ENCODE measurements around the gene RNF5. TPM values are rescaled to one million over a fixed set of nuclear protein-coding genes. Genes with fewer than 3 reads are reported as not detected.

Gene RNF5
- polyA plus RNA-seq, 1 of the 3 experiments (the other 2 are of a cell fraction), result 110 TPM

DNA sequence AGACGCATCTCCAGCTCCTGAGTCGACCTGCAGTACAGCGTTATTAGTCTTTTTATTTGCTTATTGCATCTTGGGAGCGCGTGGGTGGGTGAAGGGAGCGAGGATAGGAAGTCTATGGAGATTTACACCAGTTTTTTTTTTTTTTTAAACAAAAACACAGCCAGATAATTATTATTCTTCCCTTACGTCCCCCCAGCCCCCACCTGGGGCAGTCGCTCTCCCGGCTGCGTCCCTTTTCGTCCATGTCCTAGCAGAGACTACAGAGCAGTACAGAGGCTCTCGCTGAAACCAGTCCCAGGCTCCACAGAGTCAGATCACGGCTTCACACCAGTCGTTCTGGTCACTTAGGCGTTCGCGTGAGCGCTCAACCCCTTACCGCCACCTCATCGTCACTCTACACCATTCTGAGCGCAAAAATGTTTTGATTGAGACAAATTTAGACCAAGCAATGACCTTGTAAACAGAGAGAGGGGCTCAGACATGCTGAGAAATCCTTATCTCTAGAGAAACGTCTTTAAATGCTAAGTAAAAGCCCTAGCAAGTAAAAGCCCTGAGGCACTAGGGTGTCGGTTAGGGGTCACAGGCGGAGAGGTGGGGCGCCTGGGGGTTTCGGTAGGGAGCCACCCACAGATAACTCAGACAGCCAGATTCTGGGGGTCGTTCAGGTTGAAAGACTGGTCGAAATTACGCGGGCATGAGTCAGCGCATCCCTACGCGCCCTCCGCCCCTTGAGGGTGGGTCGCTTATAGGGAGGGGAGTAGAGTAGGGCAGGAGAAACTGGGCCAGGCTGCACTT lies 25.2 kb upstream of the RNF5 start:
- Histone ChIP-seq H3K27ac (ENCODE audit: low read depth in 2 of 2, low read length in 1 of 2) (peak overlapping the region; percentile 86 to 95), H3K9me3 (no peaks in the 10 kb centered on the region), H3K36me3 (replicated peaks in 1 of 2; ENCODE audit: control insufficient read depth in 1 of 2, insufficient read depth in 2 of 2, low read length in 1 of 2) (peaks cover 5 to 13% of the 10 kb centered on the region in 2 experiments), H3K4me2 (peak overlapping the region; percentile 94), H2AFZ (ENCODE audit: low read depth) (peak overlapping the region; percentile 87), H4K20me1 (ENCODE audit: insufficient read depth) (no peaks in the 10 kb centered on the region), H3K4me3 (ENCODE audit: low read depth in 2 of 2, low read length in 1 of 2) (peak overlapping the region; percentile 75 to 81), H3K4me1 (ENCODE audit: control insufficient read depth in 1 of 2, insufficient read depth in 2 of 2, low read depth in 1 of 2, low read length in 1 of 2) (peaks cover 13 to 31% of the 10 kb centered on the region in 2 experiments; a peak in 3 of 4 replicates), H3K79me2 (ENCODE audit: insufficient read depth) (peaks cover 19% of the 10 kb centered on the region), H3F3A (replicated peaks; ENCODE audit: insufficient read depth) (peaks cover 4% of the 10 kb centered on the region), H3K9me2 (no peaks in the 10 kb centered on the region), H3K27me3 (ENCODE audit: insufficient read depth) (no peaks in the 10 kb centered on the region), H3K9ac (peak overlapping the region; percentile 84)
- WGBS (ENCODE audit: low lambda C conversion rate), result 33% methylated on average over 35 of the region's 35 CpGs
- CTCF ChIA-PET, result interaction anchor here (0.7 to 1.0 kb wide), 3 partner anchors 13 to 111 kb away, joined by 3 to 4 read pairs (median 4); no protein-coding TSS in a partner anchor
- POLR2A ChIA-PET, result interaction anchor here (0.6 kb wide), 1 partner anchor 23 kb away, joined by 3 read pairs; the partner anchor contains the start of gene FKBPL
- TF ChIP-seq POLR2AphosphoS5 (IDR thresholded peaks at IDR 0.05; ENCODE audit: low read depth, low read length) (no peak), RFX5 (IDR thresholded peaks at IDR 0.05; ENCODE audit: low read length) (no peak), MXI1 (IDR thresholded peaks at IDR 0.05; ENCODE audit: low read depth, low read length) (no peak)
- TF ChIP-seq, protein P1, sequence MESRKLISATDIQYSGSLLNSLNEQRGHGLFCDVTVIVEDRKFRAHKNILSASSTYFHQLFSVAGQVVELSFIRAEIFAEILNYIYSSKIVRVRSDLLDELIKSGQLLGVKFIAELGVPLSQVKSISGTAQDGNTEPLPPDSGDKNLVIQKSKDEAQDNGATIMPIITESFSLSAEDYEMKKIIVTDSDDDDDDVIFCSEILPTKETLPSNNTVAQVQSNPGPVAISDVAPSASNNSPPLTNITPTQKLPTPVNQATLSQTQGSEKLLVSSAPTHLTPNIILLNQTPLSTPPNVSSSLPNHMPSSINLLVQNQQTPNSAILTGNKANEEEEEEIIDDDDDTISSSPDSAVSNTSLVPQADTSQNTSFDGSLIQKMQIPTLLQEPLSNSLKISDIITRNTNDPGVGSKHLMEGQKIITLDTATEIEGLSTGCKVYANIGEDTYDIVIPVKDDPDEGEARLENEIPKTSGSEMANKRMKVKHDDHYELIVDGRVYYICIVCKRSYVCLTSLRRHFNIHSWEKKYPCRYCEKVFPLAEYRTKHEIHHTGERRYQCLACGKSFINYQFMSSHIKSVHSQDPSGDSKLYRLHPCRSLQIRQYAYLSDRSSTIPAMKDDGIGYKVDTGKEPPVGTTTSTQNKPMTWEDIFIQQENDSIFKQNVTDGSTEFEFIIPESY (IDR thresholded peaks at IDR 0.05; ENCODE audit: borderline replicate concordance, low read depth), result no peak
- peak; percentile 74 for DNase-seq

DNA sequence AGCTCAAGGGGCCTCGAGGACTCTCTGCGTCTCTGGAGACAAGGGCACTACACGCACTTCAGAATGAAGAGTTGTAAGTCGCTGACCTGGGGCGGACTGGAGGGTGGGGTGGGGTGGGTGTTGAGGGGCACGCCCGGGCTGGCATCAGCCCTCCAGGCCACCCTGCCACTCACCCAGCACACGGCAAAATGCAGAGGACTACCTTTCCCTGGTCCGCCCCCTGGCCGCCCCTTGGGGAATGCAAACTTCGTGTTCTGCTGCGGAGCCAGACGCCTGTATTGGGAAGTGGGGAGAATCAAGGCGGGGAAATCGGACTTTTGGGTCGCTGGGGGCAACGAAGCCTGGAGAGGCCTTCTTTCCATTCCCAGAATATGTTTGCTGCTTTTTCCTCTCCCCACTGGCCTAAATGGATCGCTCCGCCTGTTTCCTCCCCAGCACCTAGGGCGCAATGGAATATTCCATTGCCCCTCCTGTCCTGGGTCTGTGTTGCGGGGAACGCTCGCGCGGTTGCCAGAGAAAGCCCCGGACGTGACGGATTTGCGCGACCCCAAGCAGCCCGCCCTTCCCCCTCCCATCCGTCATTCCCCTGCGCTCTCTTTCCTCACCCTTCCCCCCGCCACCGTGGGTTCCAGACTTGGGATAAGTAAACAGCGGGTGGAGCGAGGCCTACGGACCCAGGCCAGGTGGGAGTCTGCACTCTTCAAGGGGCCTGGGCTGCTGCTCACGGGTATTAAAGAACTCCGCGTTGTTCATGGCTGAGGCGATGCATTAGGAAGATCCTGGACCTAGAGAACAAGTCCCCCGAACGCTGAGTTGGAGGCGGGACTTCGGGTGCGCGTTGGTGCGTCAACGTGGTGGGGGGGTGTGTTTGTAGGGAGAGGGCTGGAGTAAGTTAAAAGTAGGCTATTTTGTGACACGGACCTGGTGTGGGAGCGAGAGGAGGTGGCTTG lies 24.4 kb upstream of the RNF5 start, which contains the start of gene PPT2:
TSS of gene PPT2 (plus strand) at position 578 of the 950 bp plus-strand sequence. CDS start 454 bp downstream, outside the sequence.
- no peaks in the 10 kb centered on the region for H3K27me3 ChIP-seq (ENCODE audit: insufficient read depth)
- POLR2A ChIA-PET, result interaction anchor here (0.6 to 1.2 kb wide), 2 partner anchors 24 to 42 kb away, joined by 3 to 5 read pairs; partner anchors contain the start of gene FKBPL
- TF ChIP-seq ELF1 (IDR thresholded peaks at IDR 0.05), result 0 out of 2 replicates have a peak, but pooled peaks have one; percentile 26
- peak; percentile 98 for TF ChIP-seq CHD2 (IDR thresholded peaks at IDR 0.05; ENCODE audit: low read length, partially characterized antibody)
- no peak for TF ChIP-seq SMC3 (IDR thresholded peaks at IDR 0.05; ENCODE audit: low read depth, low read length)
- no peak; the same call in 1 of the 2 replicates for TF ChIP-seq JUND (IDR thresholded peaks at IDR 0.05)
- peak; percentile 79 for TF ChIP-seq GABPA (IDR thresholded peaks at IDR 0.05; ENCODE audit: low read depth)
- TF ChIP-seq GATA2 (CRISPR knock-in tag; IDR thresholded peaks at IDR 0.05), result no peak
- TF ChIP-seq RXRA (IDR thresholded peaks at IDR 0.05; ENCODE audit: borderline replicate concordance, low read depth), result no peak
- TF ChIP-seq RCOR1 (IDR thresholded peaks at IDR 0.05; ENCODE audit: low read length), result no peak
- TF ChIP-seq, protein P2, sequence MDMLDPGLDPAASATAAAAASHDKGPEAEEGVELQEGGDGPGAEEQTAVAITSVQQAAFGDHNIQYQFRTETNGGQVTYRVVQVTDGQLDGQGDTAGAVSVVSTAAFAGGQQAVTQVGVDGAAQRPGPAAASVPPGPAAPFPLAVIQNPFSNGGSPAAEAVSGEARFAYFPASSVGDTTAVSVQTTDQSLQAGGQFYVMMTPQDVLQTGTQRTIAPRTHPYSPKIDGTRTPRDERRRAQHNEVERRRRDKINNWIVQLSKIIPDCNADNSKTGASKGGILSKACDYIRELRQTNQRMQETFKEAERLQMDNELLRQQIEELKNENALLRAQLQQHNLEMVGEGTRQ (IDR thresholded peaks at IDR 0.05; ENCODE audit: borderline replicate concordance, low read depth, low read length), result no peak
- TF ChIP-seq, protein P3, sequence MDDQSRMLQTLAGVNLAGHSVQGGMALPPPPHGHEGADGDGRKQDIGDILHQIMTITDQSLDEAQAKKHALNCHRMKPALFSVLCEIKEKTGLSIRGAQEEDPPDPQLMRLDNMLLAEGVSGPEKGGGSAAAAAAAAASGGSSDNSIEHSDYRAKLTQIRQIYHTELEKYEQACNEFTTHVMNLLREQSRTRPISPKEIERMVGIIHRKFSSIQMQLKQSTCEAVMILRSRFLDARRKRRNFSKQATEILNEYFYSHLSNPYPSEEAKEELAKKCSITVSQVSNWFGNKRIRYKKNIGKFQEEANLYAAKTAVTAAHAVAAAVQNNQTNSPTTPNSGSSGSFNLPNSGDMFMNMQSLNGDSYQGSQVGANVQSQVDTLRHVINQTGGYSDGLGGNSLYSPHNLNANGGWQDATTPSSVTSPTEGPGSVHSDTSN (IDR thresholded peaks at IDR 0.05), result peak; percentile 52; the same call in 1 of the 2 replicates
- TF ChIP-seq, protein P4, sequence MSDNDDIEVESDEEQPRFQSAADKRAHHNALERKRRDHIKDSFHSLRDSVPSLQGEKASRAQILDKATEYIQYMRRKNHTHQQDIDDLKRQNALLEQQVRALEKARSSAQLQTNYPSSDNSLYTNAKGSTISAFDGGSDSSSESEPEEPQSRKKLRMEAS (IDR thresholded peaks at IDR 0.05; ENCODE audit: low read depth), result peak; percentile 69
- TF ChIP-seq TCF12 (IDR thresholded peaks at IDR 0.05), result peak; percentile 40; the same call in 1 of the 2 replicates
- TF ChIP-seq TEAD4 (IDR thresholded peaks at IDR 0.05; ENCODE audit: borderline replicate concordance, insufficient read depth), result no peak
- TF ChIP-seq SIN3A (IDR thresholded peaks at IDR 0.05; ENCODE audit: borderline replicate concordance, low read depth, low read length), result peak; percentile 91
- no peak for TF ChIP-seq MEF2A (IDR thresholded peaks at IDR 0.05; ENCODE audit: borderline replicate concordance, low read depth)
- peak in 1 of 2 experiments; percentile 40; a peak in 2 of 4 replicates for TF ChIP-seq EP300 (IDR thresholded peaks at IDR 0.05; ENCODE audit: borderline replicate concordance in 1 of 2, low read depth in 1 of 2, low read length in 1 of 2)

More for the DNA sequence above, 24.4 kb upstream of the RNF5 start, which contains the start of gene PPT2:
- H3K36me3 ChIP-seq (replicated peaks in 1 of 2; ENCODE audit: control insufficient read depth in 1 of 2, insufficient read depth in 2 of 2, low read length in 1 of 2), result peaks cover 14 to 22% of the 10 kb centered on the region in 2 experiments
- peaks cover 4% of the 10 kb centered on the region for H3F3A ChIP-seq (replicated peaks; ENCODE audit: insufficient read depth)
- WGBS (ENCODE audit: low lambda C conversion rate), result under 1% methylated on average over 42 of the region's 52 CpGs
- CTCF ChIA-PET, result interaction anchor here (0.6 to 1.3 kb wide), 12 partner anchors 9 to 108 kb away, joined by 3 to 30 read pairs (median 4); partner anchors contain the start of gene EGFL8
- peak within 1 kb of the TSS; percentile 84 for H3K9ac ChIP-seq
- H3K9me3 ChIP-seq, result no peaks in the 10 kb centered on the region
- H3K27ac ChIP-seq (ENCODE audit: low read depth in 2 of 2, low read length in 1 of 2), result peak within 1 kb of the TSS; percentile 86 to 95
- peaks cover 19% of the 10 kb centered on the region for H3K79me2 ChIP-seq (ENCODE audit: insufficient read depth)
- peak; percentile 95 for DNase-seq
- peak within 1 kb of the TSS; percentile 75 to 81 for H3K4me3 ChIP-seq (ENCODE audit: low read depth in 2 of 2, low read length in 1 of 2)
- no peaks in the 10 kb centered on the region for H3K9me2 ChIP-seq
- peak within 1 kb of the TSS; percentile 87 for H2AFZ ChIP-seq (ENCODE audit: low read depth)
- H3K4me1 ChIP-seq (ENCODE audit: control insufficient read depth in 1 of 2, insufficient read depth in 2 of 2, low read depth in 1 of 2, low read length in 1 of 2), result peaks cover 13 to 31% of the 10 kb centered on the region in 2 experiments; a peak in 3 of 4 replicates
- H4K20me1 ChIP-seq (ENCODE audit: insufficient read depth), result no peaks in the 10 kb centered on the region
- peak within 1 kb of the TSS; percentile 94 for H3K4me2 ChIP-seq

All from SK-N-SH (cell line).